T-cell (primary cell): ENCODE measurements around the gene KCNG1. TPM values are rescaled to one million over a fixed set of nuclear protein-coding genes. Genes with fewer than 3 reads are reported as not detected.

Source experiments
- ATAC-seq, 4 experiments: fragments of 200-7000 bp in 3 of 4; fragments of 150-1000 bp in 1 of 4; cut with Tn5 transposase; replicated peaks in 1 of 4; 1 replicate in 3 of 4; 2 replicates in 1 of 4; pipeline ENCODE4 v1.10.0; 2021; ENCODE audit warnings: moderate library complexity in 3 of 4, mild to moderate bottlenecking in 2 of 4, moderate number of reproducible peaks in 1 of 4
- CTCF ChIA-PET, 2 donors: fragments of 300-600 bp; sonication (Branson Sonifier 250); formaldehyde crosslinking; loops; one replicate each; lab custom pipeline; 2022; ENCODE audit warnings: antibody characterized with exemption in 2 of 2; lab: Charles Lee
- POLR2A ChIA-PET, 2 donors: fragments of 300-600 bp; sonication (Branson Sonifier 250); formaldehyde crosslinking; loops; one replicate each; lab custom pipeline; 2022; ENCODE audit warnings: antibody characterized with exemption in 2 of 2; lab: Charles Lee
- DNase-seq, 35 experiments: peaks; one replicate each; pipeline versions ENCODE4 v3.0.0 to v3.0.0-alpha.2; 2013 to 2023
- H3K27ac ChIP-seq: one replicate; pipeline ENCODE4 v1.5.1; 2013; ENCODE audit warnings: low read length
- H3K27me3 ChIP-seq, 2 experiments: replicated peaks in 1 of 2; 1 replicate in 1 of 2; 2 replicates in 1 of 2; pipeline versions ENCODE4 v1.6.1 to v1.7.0; 2013; ENCODE audit warnings: low read length in 1 of 2, mixed read lengths in 1 of 2; ENCODE audit not compliant: control insufficient read depth in 2 of 2, insufficient read depth in 2 of 2; ENCODE audit errors: extremely low read depth in 1 of 2
- H3K36me3 ChIP-seq, 2 donors: 1 replicate in 1 of 2; 2 replicates in 1 of 2; pipeline versions ENCODE4 v1.6.1 to v1.7.0; 2013; ENCODE audit warnings: low read length in 1 of 2; ENCODE audit not compliant: control insufficient read depth in 2 of 2, insufficient read depth in 1 of 2; ENCODE audit errors: extremely low read depth in 1 of 2
- H3K4me1 ChIP-seq, 2 experiments: 1 replicate in 1 of 2; 2 replicates in 1 of 2; pipeline versions ENCODE4 v1.6.1 to v1.7.0; 2013; ENCODE audit warnings: low read length in 2 of 2, mixed read lengths in 1 of 2; ENCODE audit not compliant: insufficient read depth in 2 of 2, control insufficient read depth in 1 of 2; ENCODE audit errors: extremely low read depth in 1 of 2
- H3K4me3 ChIP-seq, 2 donors: 1 replicate in 1 of 2; 2 replicates in 1 of 2; pipeline versions ENCODE4 v1.5.1 to v1.7.0; 2013; ENCODE audit warnings: mild to moderate bottlenecking in 2 of 2, low read length in 1 of 2, moderate library complexity in 1 of 2; ENCODE audit not compliant: control insufficient read depth in 1 of 2; ENCODE audit errors: extremely low read depth in 1 of 2
- H3K9me3 ChIP-seq: 2 replicates; pipeline ENCODE4 v1.7.0; 2013
- H3K27ac Mint-ChIP-seq, 2 donors: one replicate each; pipeline ENCODE4 v1.8.0; 2020 to 2021; ENCODE audit warnings: mild to moderate bottlenecking in 2 of 2, mixed read lengths in 2 of 2
- H3K27me3 Mint-ChIP-seq, 2 donors: one replicate each; pipeline ENCODE4 v1.8.0; 2021 to 2022; ENCODE audit warnings: mixed read lengths in 2 of 2
- H3K36me3 Mint-ChIP-seq: one replicate; pipeline ENCODE4 v1.8.0; 2021; ENCODE audit warnings: mixed read lengths
- H3K4me1 Mint-ChIP-seq, 3 donors: one replicate each; pipeline ENCODE4 v1.8.0; 2020 to 2022; ENCODE audit warnings: mixed read lengths in 3 of 3, mild to moderate bottlenecking in 1 of 3
- H3K4me3 Mint-ChIP-seq, 3 donors: one replicate each; pipeline ENCODE4 v1.8.0; 2020 to 2022; ENCODE audit warnings: mild to moderate bottlenecking in 3 of 3, mixed read lengths in 3 of 3, moderate library complexity in 3 of 3
- H3K9me3 Mint-ChIP-seq, 3 donors: one replicate each; pipeline ENCODE4 v1.8.0; 2020 to 2022; ENCODE audit warnings: mixed read lengths in 3 of 3
- WGBS: methylation state at CpG from one replicate; pipeline ENCODE4 v1.1.5; 2013; ENCODE audit warnings: missing lambda C conversion rate; ENCODE audit not compliant: insufficient coverage; 5-methylcytosine and 5-hydroxymethylcytosine counted together
- total RNA-seq, 35 experiments: library from RNA in 6 of 35; stranded (reverse) in 6 of 35; fragments of 120-200 nt in 1 of 35; gene quantifications; one replicate each; pipeline versions ENCODE4 v1.2.1 to v1.2.4 and lab custom pipeline; 2013 to 2026

The KCNG1 gene
- total RNA-seq, 5 donors from 2014 or later (not counting 1 experiment from before 2014, with no cell fraction given), result 0.35 to 0.82 (median 0.82) TPM; not detected in 2

DNA sequence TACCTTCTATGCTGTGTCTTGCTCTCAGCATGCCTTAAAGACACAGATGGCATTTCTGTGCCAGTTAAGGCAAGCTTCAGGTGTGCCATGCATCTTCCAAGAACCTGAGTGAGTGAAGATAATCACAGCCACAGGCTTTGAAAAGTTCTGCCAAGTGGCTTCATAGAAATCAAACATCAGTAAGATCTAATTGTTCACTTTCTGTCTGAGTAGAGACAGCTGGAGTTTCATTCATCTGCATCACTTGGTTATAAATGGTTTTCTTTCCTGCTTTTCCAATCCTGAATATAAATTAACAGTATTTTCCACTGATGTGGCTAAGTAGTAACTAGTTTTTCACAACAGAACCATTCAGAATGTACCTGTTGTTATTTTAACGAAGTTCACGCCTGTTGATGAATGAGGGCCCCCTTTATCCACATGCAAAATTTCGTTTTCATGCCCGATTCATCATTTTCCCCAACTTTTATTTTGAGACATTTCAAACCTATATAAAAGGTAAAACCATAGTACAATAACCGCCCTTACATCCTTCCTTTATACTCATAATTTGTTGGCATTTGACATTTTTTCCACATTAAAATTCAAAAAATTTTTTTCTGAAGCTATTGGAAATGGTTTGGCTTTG is 38.6 kb upstream of the KCNG1 start:
- peaks cover 4 to 35% of the 10 kb centered on the region in 2 experiments for H3K27me3 ChIP-seq
- no peak overlapping the region for H3K4me3 ChIP-seq
- Mint-ChIP-seq H3K27me3 (peaks cover 38 to 42% of the 10 kb centered on the region in 2 donors), H3K9me3 (peaks cover 0 to 3% (median 0%) of the 10 kb centered on the region in 3 donors), H3K27ac (no peak overlapping the region), H3K4me1 (no peaks in the 10 kb centered on the region), H3K4me3 (no peak overlapping the region), H3K36me3 (no peaks in the 10 kb centered on the region)
- no peaks in the 10 kb centered on the region for H3K4me1 ChIP-seq
- 36% methylated on average over 3 of the region's 5 CpGs for WGBS
- ChIA-PET CTCF (no interaction called here), POLR2A (no interaction called here)
- DNase-seq (no peak), ATAC-seq (no peak)
- no peak overlapping the region for H3K27ac ChIP-seq
- no peaks in the 10 kb centered on the region for H3K9me3 ChIP-seq
- H3K36me3 ChIP-seq, result no peaks in the 10 kb centered on the region

DNA sequence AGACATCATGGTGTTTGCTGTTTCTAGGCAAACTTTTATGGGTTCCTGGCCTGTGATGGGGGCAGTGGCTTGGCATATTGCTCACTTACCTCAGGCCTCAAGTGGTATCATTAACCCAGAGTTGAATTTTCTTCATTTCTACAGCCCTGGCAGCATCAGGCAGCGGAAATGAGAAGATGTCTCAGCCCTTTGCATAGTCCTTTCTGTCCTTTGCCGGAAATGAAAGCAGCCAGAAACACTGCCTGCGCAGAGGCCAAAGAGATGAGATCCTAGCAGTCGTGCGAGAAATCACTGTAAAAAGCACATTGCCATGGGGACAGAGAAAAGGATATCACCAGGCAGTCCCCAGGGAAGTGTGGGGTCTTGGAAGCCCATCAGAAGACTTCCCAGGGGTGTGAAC is 37.4 kb upstream of the KCNG1 start:
- DNase-seq (no peak), ATAC-seq (no peak)
- Histone ChIP-seq H3K4me3 (no peak overlapping the region), H3K27ac (no peak overlapping the region), H3K4me1 (no peaks in the 10 kb centered on the region), H3K36me3 (no peaks in the 10 kb centered on the region), H3K9me3 (no peaks in the 10 kb centered on the region), H3K27me3 (peaks cover 5 to 34% of the 10 kb centered on the region in 2 experiments)
- H3K36me3 Mint-ChIP-seq, result no peaks in the 10 kb centered on the region
- CTCF ChIA-PET, result no interaction called here
- POLR2A ChIA-PET, result no interaction called here
- no peaks in the 10 kb centered on the region for H3K4me1 Mint-ChIP-seq
- H3K4me3 Mint-ChIP-seq, result no peak overlapping the region
- no peak overlapping the region for H3K27ac Mint-ChIP-seq
- peaks cover 36 to 38% of the 10 kb centered on the region in 2 donors for H3K27me3 Mint-ChIP-seq
- WGBS, result 85% methylated on average over 5 of the region's 5 CpGs
- H3K9me3 Mint-ChIP-seq, result no peaks in the 10 kb centered on the region

GRCh38 chr20:51059862-51060261 is 37.0 kb upstream of the KCNG1 start:
- Histone ChIP-seq H3K4me1 (no peaks in the 10 kb centered on the region), H3K4me3 (no peak overlapping the region), H3K27me3 (peaks cover 5 to 32% of the 10 kb centered on the region in 2 experiments), H3K36me3 (no peaks in the 10 kb centered on the region), H3K9me3 (no peaks in the 10 kb centered on the region), H3K27ac (no peak overlapping the region)
- ChIA-PET POLR2A (no interaction called here), CTCF (interaction anchor here in 1 of 2 donors (0.6 kb wide), 1 partner anchor 88 kb away, joined by 3 read pairs; no protein-coding TSS in a partner anchor)
- no peak for ATAC-seq
- 33% methylated on average over 1 of the region's 1 CpG for WGBS
- H3K4me1 Mint-ChIP-seq, result no peaks in the 10 kb centered on the region
- no peaks in the 10 kb centered on the region for H3K36me3 Mint-ChIP-seq
- no peak overlapping the region for H3K4me3 Mint-ChIP-seq
- no peak for DNase-seq
- H3K27ac Mint-ChIP-seq, result no peak overlapping the region
- H3K27me3 Mint-ChIP-seq, result peaks cover 39 to 41% of the 10 kb centered on the region in 2 donors
- H3K9me3 Mint-ChIP-seq, result no peaks in the 10 kb centered on the region

GRCh38 chr20:51058017-51058416 is 35.1 kb upstream of the KCNG1 start:
- POLR2A ChIA-PET, result no interaction called here
- H3K4me1 ChIP-seq, result no peaks in the 10 kb centered on the region
- Mint-ChIP-seq H3K27ac (no peak overlapping the region), H3K4me1 (no peaks in the 10 kb centered on the region), H3K9me3 (no peaks in the 10 kb centered on the region), H3K27me3 (peaks cover 46 to 55% of the 10 kb centered on the region in 2 donors), H3K36me3 (no peaks in the 10 kb centered on the region), H3K4me3 (no peak overlapping the region)
- WGBS, result 42% methylated on average over 3 of the region's 9 CpGs
- H3K27me3 ChIP-seq, result peaks cover 5 to 34% of the 10 kb centered on the region in 2 experiments
- DNase-seq, result no peak
- no peak for ATAC-seq
- H3K9me3 ChIP-seq, result no peaks in the 10 kb centered on the region
- CTCF ChIA-PET, result interaction anchor here in 1 of 2 donors (0.7 kb wide), 1 partner anchor 936 kb away, joined by 3 read pairs; no protein-coding TSS in a partner anchor
- H3K4me3 ChIP-seq, result no peak overlapping the region
- no peak overlapping the region for H3K27ac ChIP-seq
- H3K36me3 ChIP-seq, result no peaks in the 10 kb centered on the region

GRCh38 chr20:51054233-51054632 is 31.3 kb upstream of the KCNG1 start:
- no peaks in the 10 kb centered on the region for H3K36me3 Mint-ChIP-seq
- H3K4me3 ChIP-seq, result no peak overlapping the region
- H3K36me3 ChIP-seq, result no peaks in the 10 kb centered on the region
- DNase-seq (no peak), ATAC-seq (no peak)
- POLR2A ChIA-PET, result no interaction called here
- no peaks in the 10 kb centered on the region for H3K9me3 ChIP-seq
- WGBS, result 82% methylated on average over 10 of the region's 11 CpGs
- CTCF ChIA-PET, result no interaction called here
- H3K4me3 Mint-ChIP-seq, result no peak overlapping the region
- no peaks in the 10 kb centered on the region for H3K9me3 Mint-ChIP-seq
- H3K27me3 ChIP-seq, result peaks cover 5 to 23% of the 10 kb centered on the region in 2 experiments
- no peaks in the 10 kb centered on the region for H3K4me1 ChIP-seq
- no peak overlapping the region for H3K27ac ChIP-seq
- H3K4me1 Mint-ChIP-seq, result no peaks in the 10 kb centered on the region
- no peak overlapping the region for H3K27ac Mint-ChIP-seq
- peaks cover 63 to 64% of the 10 kb centered on the region in 2 donors for H3K27me3 Mint-ChIP-seq

DNA sequence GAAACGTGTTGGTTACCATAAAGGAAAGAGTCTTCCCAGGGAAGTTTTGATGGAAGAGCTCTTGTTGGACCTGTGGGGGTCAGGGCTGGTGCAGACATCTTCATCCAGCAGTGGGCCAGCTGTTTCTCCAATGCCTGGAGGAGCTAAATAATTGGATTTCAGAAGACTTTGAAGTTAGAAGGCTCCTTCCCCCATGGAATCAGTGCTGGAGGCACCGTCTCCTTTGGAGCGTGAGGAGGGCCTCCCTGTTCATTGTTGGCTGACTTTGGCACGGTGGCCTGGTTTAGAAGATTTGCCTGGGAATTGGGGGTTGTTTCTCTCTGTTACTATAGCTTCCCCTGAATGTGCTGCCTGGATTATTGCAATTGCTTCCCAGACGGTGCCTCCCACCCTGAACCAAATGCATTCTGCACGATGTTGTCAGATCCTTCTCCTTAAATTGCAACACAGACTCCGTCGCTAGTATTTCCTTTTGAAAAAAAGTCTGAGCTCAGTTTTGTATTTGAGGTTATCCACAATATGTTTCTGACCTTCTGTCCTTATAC is 27.7 kb upstream of the KCNG1 start:
- H3K27ac Mint-ChIP-seq, result no peak overlapping the region
- no peaks in the 10 kb centered on the region for H3K9me3 ChIP-seq
- H3K27me3 ChIP-seq, result peaks cover 0 to 6% of the 10 kb centered on the region in 2 experiments
- DNase-seq (no peak), ATAC-seq (no peak)
- ChIA-PET CTCF (no interaction called here), POLR2A (no interaction called here)
- H3K36me3 Mint-ChIP-seq, result no peaks in the 10 kb centered on the region
- peaks cover 0 to 6% (median 0%) of the 10 kb centered on the region in 3 donors for H3K9me3 Mint-ChIP-seq
- H3K4me3 ChIP-seq, result no peak overlapping the region
- H3K4me1 ChIP-seq, result no peaks in the 10 kb centered on the region
- H3K36me3 ChIP-seq, result no peaks in the 10 kb centered on the region
- no peaks in the 10 kb centered on the region for H3K4me1 Mint-ChIP-seq
- peaks cover 48 to 51% of the 10 kb centered on the region in 2 donors for H3K27me3 Mint-ChIP-seq
- WGBS, result 18% methylated on average over 1 of the region's 8 CpGs
- H3K27ac ChIP-seq, result no peak overlapping the region
- H3K4me3 Mint-ChIP-seq, result no peak overlapping the region
